RPMI8226 (cell line): Measurements from ENCODE around the gene CNTNAP2.

Experiments used
- DNase-seq: peaks from one replicate; pipeline ENCODE4 v3.0.0-alpha.2; 2015

CNTNAP2 gene

GRCh38 chr7:148337246-148337965 lies 2220.8 kb downstream of the CNTNAP2 start:
- DNase-seq = peak; percentile 30

DNA sequence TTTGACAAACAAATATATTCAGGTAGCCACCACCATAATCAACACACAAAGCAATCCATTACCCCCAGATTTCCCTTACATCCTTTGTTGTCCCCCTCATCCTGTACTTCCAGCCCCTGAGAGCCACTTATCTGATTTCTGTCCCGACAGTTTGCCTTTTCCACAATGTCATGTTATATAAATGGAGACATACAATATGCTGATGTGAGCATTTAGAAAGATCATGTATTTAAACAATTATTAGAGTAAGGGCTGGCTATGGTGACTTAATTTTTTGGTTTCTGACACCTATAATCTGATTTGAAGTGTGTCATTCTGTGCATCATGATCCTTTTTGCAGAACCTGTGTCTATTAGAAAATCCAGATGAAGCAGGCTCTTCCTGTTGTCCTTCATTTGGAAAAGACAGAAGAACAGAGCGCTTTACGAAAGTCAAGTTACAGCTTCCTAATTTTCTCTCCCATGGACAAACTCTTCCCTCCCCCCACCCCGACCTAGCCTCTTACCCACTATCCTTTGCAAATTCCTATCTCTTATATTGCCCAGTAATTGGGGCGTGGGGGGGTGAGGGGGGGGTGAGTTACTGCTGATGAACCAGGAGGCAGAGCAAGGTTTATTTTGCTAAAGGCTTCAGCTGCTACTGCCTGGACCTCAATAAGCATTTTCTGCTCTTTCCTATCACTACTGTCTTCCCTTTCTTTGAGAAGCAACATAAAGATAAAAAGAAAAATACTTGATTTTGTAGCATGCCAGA lies 2221.6 kb downstream of the CNTNAP2 start:
- DNase-seq = no peak

DNA sequence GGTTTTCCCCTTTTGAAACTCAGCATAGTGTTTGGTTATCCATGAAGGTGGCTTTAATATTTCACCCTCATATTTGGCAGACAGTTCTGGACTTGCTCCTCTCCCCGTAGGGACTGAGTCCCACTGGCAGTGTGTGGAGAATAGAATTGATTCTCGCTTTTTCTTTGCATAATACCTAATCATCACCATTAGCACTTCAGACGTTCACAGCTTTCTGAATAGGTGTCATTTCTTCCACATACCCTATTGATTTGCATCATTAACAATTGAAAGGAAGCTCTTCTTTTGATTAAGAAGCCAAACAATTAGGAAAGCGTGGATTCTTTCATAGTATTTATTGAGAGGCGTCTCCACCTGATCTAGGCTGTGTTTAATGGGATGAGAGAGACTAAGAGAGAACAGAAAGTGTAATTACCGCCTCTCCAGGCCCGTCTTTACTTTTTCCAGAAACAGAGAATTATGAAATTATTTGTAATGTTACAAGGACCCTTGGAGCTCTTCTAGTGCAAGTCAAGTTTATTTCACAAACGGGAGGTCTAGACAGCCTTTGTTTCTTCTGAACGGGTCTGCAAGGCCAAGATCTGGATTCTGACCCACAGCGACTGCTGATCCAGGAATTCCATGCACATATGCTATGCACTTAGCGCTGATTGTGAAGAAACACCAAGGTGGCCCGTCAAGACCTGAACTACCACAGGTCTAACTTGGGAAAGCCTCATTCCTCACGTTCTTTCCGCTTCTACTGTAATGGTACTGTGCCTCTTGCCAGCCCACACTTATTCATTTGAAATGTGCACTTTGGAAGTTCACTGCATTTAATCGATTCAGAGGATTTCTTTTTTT lies 2224.1 kb downstream of the CNTNAP2 start:
- DNase-seq = no peak

- no peak for DNase-seq
Observed at GRCh38 chr7:148344406-148344805, 2227.8 kb downstream of the CNTNAP2 start.

GRCh38 chr7:148347981-148348380 lies 2231.4 kb downstream of the CNTNAP2 start:
- no peak for DNase-seq

DNA sequence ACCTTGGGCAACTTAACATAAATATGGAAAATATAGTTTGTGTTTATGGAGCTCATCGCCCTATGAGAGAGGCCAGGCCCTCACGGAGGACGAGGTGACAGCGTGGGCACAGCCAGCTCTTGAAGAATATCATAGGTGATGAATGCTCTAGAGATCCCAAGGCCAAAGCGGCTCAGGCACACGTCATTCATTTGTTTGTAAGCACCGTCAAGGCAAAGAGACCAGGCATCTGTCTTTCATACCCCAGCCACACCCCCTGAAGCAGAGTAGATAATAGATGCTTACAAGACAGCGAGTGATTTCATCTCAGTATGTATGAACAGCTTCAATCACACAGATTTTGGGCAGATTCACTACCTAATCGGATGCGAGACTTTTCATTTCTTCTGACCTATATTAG lies 2231.9 kb downstream of the CNTNAP2 start:
- DNase-seq = no peak

DNA sequence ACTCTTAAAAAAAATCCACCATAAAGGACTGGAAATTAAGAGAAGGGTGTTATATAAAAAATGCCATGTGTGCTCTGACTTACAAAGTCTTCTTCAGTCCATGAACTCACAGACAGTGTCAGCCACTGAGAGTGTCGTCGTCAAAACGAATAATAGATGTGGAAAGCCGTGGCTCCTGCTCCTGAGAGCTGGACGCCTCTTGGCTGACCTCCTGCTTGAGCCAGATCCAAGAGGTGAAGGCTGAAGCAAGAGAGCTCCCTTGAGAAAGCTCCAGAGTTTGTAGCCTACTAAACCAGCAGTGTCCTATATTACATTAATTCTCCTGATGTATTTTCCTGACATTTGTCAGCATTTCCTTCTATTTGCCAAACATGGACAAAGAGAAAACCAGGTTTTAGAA lies 2239.7 kb downstream of the CNTNAP2 start:
- DNase-seq = no peak

- DNase-seq = no peak
Observed at GRCh38 chr7:148362541-148362940, 2245.9 kb downstream of the CNTNAP2 start.

- DNase-seq = no peak
Observed at GRCh38 chr7:148367731-148368475, 2251.3 kb downstream of the CNTNAP2 start.

- no peak for DNase-seq
Observed at GRCh38 chr7:148368562-148368961, 2252.0 kb downstream of the CNTNAP2 start.

- DNase-seq = no peak
Observed at GRCh38 chr7:148371280-148371937, 2254.8 kb downstream of the CNTNAP2 start.

DNA sequence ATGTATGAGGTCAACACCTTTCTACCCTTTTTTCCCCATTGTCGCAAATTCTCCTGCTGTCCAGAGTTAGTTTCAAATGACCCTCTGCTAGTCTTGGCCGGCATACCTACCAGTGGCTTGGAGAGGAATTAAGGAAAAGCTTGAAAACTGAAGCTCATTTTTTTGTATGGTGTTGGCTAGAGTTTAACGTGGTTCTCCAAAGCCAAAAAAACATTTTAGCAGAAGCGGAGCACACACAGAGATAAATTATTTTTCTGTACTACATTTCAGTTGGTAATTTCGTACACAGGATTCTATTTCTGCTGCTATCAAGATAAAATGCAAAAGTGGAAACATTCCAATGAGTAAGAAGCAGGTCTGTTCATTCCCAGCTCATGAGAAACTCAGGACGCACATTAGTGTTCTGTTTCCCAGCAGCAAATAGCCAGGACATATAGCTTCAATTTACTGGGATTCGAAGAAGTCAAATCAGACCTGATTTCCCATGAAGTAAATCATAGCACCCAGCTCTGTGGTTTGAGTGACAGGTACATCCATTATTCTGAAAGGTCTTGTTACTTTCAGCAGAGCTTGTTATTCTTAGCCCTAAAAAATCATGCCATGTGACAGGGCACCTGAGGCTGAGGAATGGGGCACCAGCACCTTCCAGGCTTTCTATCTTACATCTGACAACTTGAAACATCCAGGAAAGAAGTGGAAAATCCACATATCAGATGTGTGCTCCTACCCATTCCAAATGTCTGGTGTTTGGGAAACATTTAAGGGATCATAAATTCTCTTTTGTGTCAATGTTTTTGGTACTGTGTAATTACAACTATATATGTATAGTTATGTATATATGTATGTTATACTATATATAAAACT lies 2258.0 kb downstream of the CNTNAP2 start:
- DNase-seq = no peak

GRCh38 chr7:148379677-148380076 lies 2263.1 kb downstream of the CNTNAP2 start:
- DNase-seq = no peak

GRCh38 chr7:148380596-148381419 lies 2264.2 kb downstream of the CNTNAP2 start:
- DNase-seq = no peak

- DNase-seq = no peak
Observed at GRCh38 chr7:148382596-148382995, 2266.0 kb downstream of the CNTNAP2 start.

DNA sequence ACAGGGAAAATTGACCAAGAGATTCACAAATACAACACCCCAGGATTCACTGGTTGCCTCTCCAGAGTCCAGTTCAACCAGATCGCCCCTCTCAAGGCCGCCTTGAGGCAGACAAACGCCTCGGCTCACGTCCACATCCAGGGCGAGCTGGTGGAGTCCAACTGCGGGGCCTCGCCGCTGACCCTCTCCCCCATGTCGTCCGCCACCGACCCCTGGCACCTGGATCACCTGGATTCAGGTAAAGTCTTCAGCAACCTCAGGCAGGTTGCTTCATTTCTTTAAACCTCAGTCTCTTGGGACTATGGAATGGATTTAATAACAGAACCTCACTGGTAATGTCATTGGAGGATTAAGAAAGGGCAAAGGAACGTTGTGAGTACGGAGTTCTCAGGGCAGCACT lies 2267.1 kb downstream of the CNTNAP2 start:
- no peak for DNase-seq

- DNase-seq = no peak
Observed at GRCh38 chr7:148385009-148385682, 2268.5 kb downstream of the CNTNAP2 start.

- no peak for DNase-seq
Observed at GRCh38 chr7:148390381-148390780, 2273.8 kb downstream of the CNTNAP2 start.

GRCh38 chr7:148391591-148391990 lies 2275.0 kb downstream of the CNTNAP2 start:
- no peak for DNase-seq

DNA sequence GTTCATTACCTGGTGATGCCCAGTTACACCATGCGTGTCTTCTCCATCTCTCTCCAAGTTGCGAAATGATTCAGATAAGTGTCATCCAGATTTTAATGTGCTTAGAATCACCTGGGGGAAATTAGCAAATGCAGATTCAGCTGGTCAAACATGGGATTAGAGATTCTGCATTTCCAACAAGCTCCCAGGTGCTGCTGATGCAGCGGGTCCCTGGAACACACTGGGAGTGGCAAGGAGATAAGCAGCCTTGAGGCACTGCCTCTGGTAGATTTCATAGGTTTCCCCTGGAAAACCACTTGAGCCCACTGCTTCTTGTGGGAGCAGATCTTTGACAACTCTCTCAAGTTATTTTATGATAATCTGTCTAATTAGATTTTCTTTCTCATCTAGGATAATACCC lies 2278.0 kb downstream of the CNTNAP2 start:
- DNase-seq = no peak
